ENCODE measurements around the gene HSP90AA1. TPM values are rescaled to one million over a fixed set of nuclear protein-coding genes. Genes with fewer than 3 reads are reported as not detected.

HSP90AA1 gene
- total and polyA plus RNA-seq, 2 of the 8 experiments (the other 6 are each of a cell fraction or from before 2014, with no cell fraction given), result 339 to 878 TPM

- Histone ChIP-seq H3K14ac (ENCODE audit: insufficient read length) (no peak overlapping the region), H3K4me2 (ENCODE audit: insufficient read depth in 1 of 2, low read depth in 2 of 2, low read length in 2 of 2) (peak overlapping the region; percentile 71 to 75), H3K4ac (replicated peaks; ENCODE audit: insufficient read length, low read depth, low read length) (no peak overlapping the region), H4K8ac (ENCODE audit: extremely low read depth, insufficient read depth, low read length) (no peak overlapping the region; the same call in 1 of the 2 replicates), H3K18ac (ENCODE audit: extremely low read depth, low read length) (no peak overlapping the region), H3K4me3 (ENCODE audit: extremely low read depth in 1 of 4, insufficient read depth in 2 of 4, low read depth in 3 of 4, low read length in 4 of 4) (peak overlapping the region; percentile 78 to 98 (median 87)), H3K36me3 (ENCODE audit: control insufficient read depth in 2 of 4, insufficient read depth in 4 of 4, low read length in 3 of 4) (peaks cover 28 to 57% (median 50%) of the 10 kb centered on the region in 4 experiments), H3K9ac (replicated peaks in 1 of 4; ENCODE audit: extremely low read depth in 1 of 4, low read depth in 3 of 4, low read length in 3 of 4) (peak overlapping the region; percentile 34 to 57 (median 49); a peak in 5 of 7 replicates), H3K4me1 (replicated peaks in 1 of 4; ENCODE audit: control insufficient read depth in 3 of 4, insufficient read depth in 4 of 4, low read length in 3 of 4) (peaks cover 4 to 18% (median 12%) of the 10 kb centered on the region in 4 experiments), H2BK12ac (ENCODE audit: low read depth, low read length) (no peak overlapping the region), H2BK5ac (ENCODE audit: low read depth, low read length) (no peak overlapping the region), H3K79me1 (ENCODE audit: low read depth, low read length) (no peaks in the 10 kb centered on the region; the same call in 1 of the 2 replicates), H2BK120ac (replicated peaks; ENCODE audit: low read depth, low read length) (no peak overlapping the region), H2AK5ac (ENCODE audit: low read depth, low read length) (no peak overlapping the region), H4K5ac (ENCODE audit: insufficient read length, low read depth, low read length) (no peak overlapping the region), H2BK20ac (ENCODE audit: low read length) (no peak overlapping the region), H3K79me2 (ENCODE audit: control insufficient read depth in 1 of 2, insufficient read depth in 2 of 2, low read length in 2 of 2) (peaks cover 5 to 37% of the 10 kb centered on the region in 2 experiments), H2BK15ac (ENCODE audit: low read length) (no peak overlapping the region), H3K23me2 (ENCODE audit: low read depth, low read length) (no peaks in the 10 kb centered on the region; the same call in 1 of the 2 replicates), H4K91ac (replicated peaks; ENCODE audit: insufficient read length, low read length) (no peak overlapping the region), H4K20me1 (replicated peaks in 1 of 2; ENCODE audit: control insufficient read depth in 1 of 2, insufficient read depth in 2 of 2, low read length in 2 of 2) (peaks cover 6 to 10% of the 10 kb centered on the region in 2 experiments), H2AFZ (ENCODE audit: low read length) (no peak overlapping the region), H3K56ac (replicated peaks; ENCODE audit: insufficient read length, low read depth, low read length) (no peak overlapping the region), H3K27me3 (replicated peaks in 1 of 4; ENCODE audit: control insufficient read depth in 3 of 4, extremely low read depth in 1 of 4, insufficient read depth in 3 of 4, low read length in 3 of 4) (no peaks in the 10 kb centered on the region), H3K27ac (ENCODE audit: low read depth, low read length) (no peak overlapping the region), H3K23ac (ENCODE audit: insufficient read length) (no peak overlapping the region), H3K9me3 (ENCODE audit: insufficient read depth in 2 of 2, low read depth in 1 of 2, low read length in 1 of 2) (no peaks in the 10 kb centered on the region)
- TF ChIP-seq HDAC2 (IDR thresholded peaks at IDR 0.05; ENCODE audit: borderline replicate concordance in 1 of 2, low read depth in 2 of 2, low read length in 2 of 2) (no peak), POLR2A (IDR thresholded peaks at IDR 0.05; ENCODE audit: control extremely low read depth in 1 of 2, low read depth in 2 of 2, low read length in 2 of 2) (peak in 1 of 2 experiments; percentile 38; a peak in 1 of 3 replicates)
- POLR2A ChIA-PET (ENCODE audit: partially characterized antibody), result interaction anchor here (0.8 to 4.5 kb wide), 8 partner anchors 9 to 263 kb away, joined by 3 to 39 read pairs (median 4); no protein-coding TSS in a partner anchor
- 77% methylated on average over 10 of the region's 10 CpGs; no CpG with 5 or more reads in 1 of the 2 experiments for WGBS, 2 experiments (ENCODE audit: extremely low coverage in 1 of 2, insufficient coverage in 1 of 2, insufficient read length in 1 of 2, insufficient replicate concordance in 2 of 2, low coverage in 1 of 2, low lambda C conversion rate in 2 of 2, missing lambda C conversion rate in 1 of 2)
- CTCF ChIA-PET (ENCODE audit: partially characterized antibody), result interaction anchor here (0.6 to 3.2 kb wide), 5 partner anchors 11 to 369 kb away, joined by 3 to 17 read pairs (median 3); no protein-coding TSS in a partner anchor
- FAIRE-seq (no peak), DNase-seq (ENCODE audit: low read depth in 1 of 2, low spot score in 2 of 2) (no peak)
Measured at GRCh38 chr14:102085488-102085887, 1.4 kb downstream of the HSP90AA1 start.

Data from H1 (cell line).